ENCODE data around the gene CD248.
"Not testable (repeated sequence)": the region's sequence is repeated elsewhere in the genome, so short reads cannot be mapped to it uniquely, and the experiment has no call there.

Gene CD248

GRCh38 chr11:66287211-66287888 is 29.5 kb downstream of the CD248 start:
- no peak for DNase-seq

- DNase-seq, result no peak
Observed at GRCh38 chr11:66286699-66287098, 30.1 kb downstream of the CD248 start.

- DNase-seq, result no peak
Observed at GRCh38 chr11:66285250-66285947, 31.4 kb downstream of the CD248 start.

DNA sequence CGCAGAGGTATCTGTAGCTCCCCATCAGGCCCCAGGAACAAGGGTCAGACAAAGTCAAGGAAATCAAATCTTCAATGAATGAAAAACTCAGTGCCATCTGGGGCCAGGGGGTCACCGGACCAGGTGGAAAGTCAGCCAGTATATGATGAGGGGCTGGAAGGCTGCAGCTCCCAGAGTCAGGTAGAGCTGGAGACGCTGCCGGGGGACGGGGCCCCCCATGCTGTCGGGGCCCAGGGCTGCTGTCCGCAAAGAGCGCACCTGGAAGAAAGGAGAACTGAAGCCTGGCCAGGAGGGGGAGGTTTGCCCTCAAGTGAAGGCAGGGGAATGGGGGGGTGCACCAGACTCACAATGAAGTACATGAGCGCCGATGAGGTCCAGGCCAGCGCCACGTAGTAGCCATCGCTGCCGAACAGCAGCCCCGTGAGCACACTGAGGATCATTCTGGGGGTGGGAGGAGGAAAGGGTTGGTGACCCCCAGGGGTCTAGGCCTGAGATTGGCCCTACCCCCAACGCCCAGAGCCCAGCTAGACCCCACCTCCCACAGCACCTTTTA is 32.2 kb downstream of the CD248 start:
- no peak for DNase-seq

DNA sequence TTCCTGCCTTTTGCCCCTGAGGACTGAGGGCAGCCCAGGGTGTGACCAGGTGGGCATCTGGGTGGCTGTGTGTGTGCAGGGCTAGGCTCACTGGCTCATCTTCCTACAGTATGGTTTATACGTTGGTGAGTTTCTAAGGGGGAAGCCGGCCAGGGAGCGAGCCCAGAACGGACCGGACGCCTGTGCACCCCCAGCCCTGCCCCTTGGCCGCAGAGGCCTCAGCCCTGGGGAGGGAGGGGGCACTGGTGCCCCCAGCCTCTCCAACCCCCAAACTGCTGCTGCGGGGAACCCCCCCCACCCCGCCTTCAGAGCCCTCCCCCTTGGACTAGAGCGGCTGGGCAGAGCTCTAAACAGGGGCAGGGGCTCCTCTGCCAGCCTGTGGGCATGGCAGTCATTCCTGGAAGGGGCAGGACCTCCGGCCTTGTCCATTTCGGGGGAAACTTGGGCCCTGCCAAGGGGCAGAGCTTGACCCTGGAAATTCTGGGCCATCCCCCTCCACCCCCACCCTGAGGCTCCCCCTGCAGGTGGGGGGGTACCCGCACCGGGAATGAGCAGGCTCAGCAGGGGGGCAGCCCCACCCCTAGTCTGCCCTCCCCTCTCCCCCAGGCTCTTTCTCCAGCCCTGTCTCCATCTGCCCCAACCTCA is 33.3 kb downstream of the CD248 start:
- DNase-seq, result no peak

GRCh38 chr11:66282468-66283455 is 34.1 kb downstream of the CD248 start:
- peak; percentile 94 for DNase-seq

GRCh38 chr11:66281776-66282467 is 34.9 kb downstream of the CD248 start:
- DNase-seq, result no peak

- DNase-seq, result no peak
Observed at GRCh38 chr11:66281001-66281400, 35.8 kb downstream of the CD248 start.

GRCh38 chr11:66280428-66280827 is 36.4 kb downstream of the CD248 start:
- DNase-seq, result no peak

- DNase-seq, result no peak
Observed at GRCh38 chr11:66279092-66279734, 37.6 kb downstream of the CD248 start.

GRCh38 chr11:66278363-66279091 is 38.3 kb downstream of the CD248 start:
- DNase-seq, result peak; percentile 5

- DNase-seq, result no peak
Observed at GRCh38 chr11:66277471-66278362, 39.1 kb downstream of the CD248 start, which contains the start of gene CNIH2. TSS of gene CNIH2 (plus strand) at chr11:66278175. CDS start at chr11:66278457, 282 bp downstream.

DNA sequence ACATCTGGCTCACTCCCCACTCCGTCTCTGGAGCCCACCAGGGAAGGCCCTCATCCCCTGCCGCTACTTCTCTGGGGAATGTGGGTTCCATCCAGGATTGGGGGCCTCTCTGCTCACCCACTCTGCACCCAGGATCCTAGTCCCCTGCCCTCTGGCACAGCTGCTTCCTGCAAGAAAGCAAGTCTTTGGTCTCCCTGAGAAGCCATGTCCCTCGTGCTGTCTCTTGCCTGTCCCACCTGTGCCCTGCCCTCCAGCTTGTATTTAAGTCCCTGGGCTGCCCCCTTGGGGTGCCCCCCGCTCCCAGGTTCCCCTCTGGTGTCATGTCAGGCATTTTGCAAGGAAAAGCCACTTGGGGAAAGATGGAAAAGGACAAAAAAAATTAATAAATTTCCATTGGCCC is 39.8 kb downstream of the CD248 start:
- DNase-seq, result not testable (repeated sequence)

- not testable (repeated sequence) for DNase-seq
Observed at GRCh38 chr11:66276619-66277018, 40.2 kb downstream of the CD248 start.

DNA sequence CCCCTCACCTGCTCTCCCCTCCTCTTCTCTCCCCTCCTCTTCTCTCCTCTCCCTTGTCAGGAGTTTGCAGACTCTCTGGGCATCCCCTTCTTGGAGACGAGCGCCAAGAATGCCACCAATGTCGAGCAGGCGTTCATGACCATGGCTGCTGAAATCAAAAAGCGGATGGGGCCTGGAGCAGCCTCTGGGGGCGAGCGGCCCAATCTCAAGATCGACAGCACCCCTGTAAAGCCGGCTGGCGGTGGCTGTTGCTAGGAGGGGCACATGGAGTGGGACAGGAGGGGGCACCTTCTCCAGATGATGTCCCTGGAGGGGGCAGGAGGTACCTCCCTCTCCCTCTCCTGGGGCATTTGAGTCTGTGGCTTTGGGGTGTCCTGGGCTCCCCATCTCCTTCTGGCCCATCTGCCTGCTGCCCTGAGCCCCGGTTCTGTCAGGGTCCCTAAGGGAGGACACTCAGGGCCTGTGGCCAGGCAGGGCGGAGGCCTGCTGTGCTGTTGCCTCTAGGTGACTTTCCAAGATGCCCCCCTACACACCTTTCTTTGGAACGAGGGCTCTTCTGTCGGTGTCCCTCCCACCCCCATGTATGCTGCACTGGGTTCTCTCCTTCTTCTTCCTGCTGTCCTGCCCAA is 40.7 kb downstream of the CD248 start:
- no peak for DNase-seq

- no peak for DNase-seq
Observed at GRCh38 chr11:66275396-66275795, 41.4 kb downstream of the CD248 start.

GRCh38 chr11:66274219-66274618 is 42.6 kb downstream of the CD248 start:
- no peak for DNase-seq

- no peak for DNase-seq
Observed at GRCh38 chr11:66272596-66272995, 44.2 kb downstream of the CD248 start.

- no peak for DNase-seq
Observed at GRCh38 chr11:66271816-66272215, 45.0 kb downstream of the CD248 start.

Data from DMS79 (cell line).